HepG2 (cell line): Measurements from ENCODE around the gene SLC11A1. TPM values are rescaled to one million over a fixed set of nuclear protein-coding genes. Genes with fewer than 3 reads are reported as not detected.

Source experiments
- CHCHD3 ChIP-seq: sonication (generic); formaldehyde crosslinking; IDR thresholded peaks from 2 replicates; pipeline ENCODE4 v1.8.0; 2022; ENCODE audit warnings: mild to moderate bottlenecking, missing genetic modification reagents, moderate library complexity
- ELF4 ChIP-seq: sonication (generic); formaldehyde crosslinking; IDR thresholded peaks from 2 replicates; pipeline ENCODE4 v1.5.0; 2020; ENCODE audit warnings: missing genetic modification reagents, mild to moderate bottlenecking, moderate library complexity, borderline replicate concordance
- EP300 ChIP-seq, 3 experiments: sonication (generic) in 1 of 3; formaldehyde crosslinking in 1 of 3; IDR thresholded peaks; 2 replicates each; pipeline versions ENCODE4 v1.5.1 to v1.6.1; 2011 to 2020; ENCODE audit warnings: low read depth in 2 of 3, low read length in 2 of 3, borderline replicate concordance in 1 of 3, improper control_type of control experiment in 1 of 3, mild to moderate bottlenecking in 1 of 3, missing genetic modification reagents in 1 of 3, moderate library complexity in 1 of 3
- HNRNPK ChIP-seq: fragments of 200-400 bp; formaldehyde crosslinking; IDR thresholded peaks from 2 replicates; pipeline ENCODE4 v1.6.1; 2018; ENCODE audit warnings: low read length, low read depth, moderate library complexity, mild to moderate bottlenecking; ENCODE audit not compliant: poor library complexity, severe bottlenecking
- KAT7 ChIP-seq: IDR thresholded peaks from 2 replicates; pipeline ENCODE4 v1.6.1; 2018; ENCODE audit warnings: borderline replicate concordance, missing compliant biosample characterization
- KMT2B ChIP-seq: IDR thresholded peaks from 2 replicates; pipeline ENCODE4 v1.6.1; 2016; ENCODE audit warnings: missing genetic modification reagents, missing compliant biosample characterization
- LCORL ChIP-seq, 2 experiments: fragments of 450-650 bp in 1 of 2; sonication (generic) in 1 of 2; formaldehyde crosslinking in 1 of 2; IDR thresholded peaks; 2 replicates each; pipeline versions ENCODE4 v1.5.0 to v1.6.1; 2017 to 2020; ENCODE audit warnings: antibody characterized with exemption in 1 of 2, missing genetic modification reagents in 1 of 2
- MEIS2 ChIP-seq: sonication (generic); formaldehyde crosslinking; IDR thresholded peaks from 2 replicates; pipeline ENCODE4 v1.9.0; 2021; ENCODE audit warnings: mild to moderate bottlenecking, missing genetic modification reagents
- MTA1 ChIP-seq: sonication (generic); formaldehyde crosslinking; IDR thresholded peaks from 2 replicates; pipeline ENCODE4 v1.4.0; 2020; ENCODE audit warnings: missing genetic modification reagents, mild to moderate bottlenecking, borderline replicate concordance
- MTF1 ChIP-seq: sonication (generic); formaldehyde crosslinking; IDR thresholded peaks from 2 replicates; pipeline ENCODE4 v1.5.0; 2020; ENCODE audit warnings: missing genetic modification reagents
- PHB2 ChIP-seq: fragments of 450-650 bp; IDR thresholded peaks from 2 replicates; pipeline ENCODE4 v1.6.1; 2018; ENCODE audit not compliant: partially characterized antibody
- POGK ChIP-seq: sonication (generic); formaldehyde crosslinking; conservative IDR thresholded peaks from 2 replicates; pipeline ENCODE4 v1.8.0; 2022; ENCODE audit warnings: mild to moderate bottlenecking, moderate library complexity, missing genetic modification reagents
- RXRB ChIP-seq: IDR thresholded peaks from 2 replicates; pipeline ENCODE4 v1.6.1; 2016; ENCODE audit warnings: borderline replicate concordance, missing genetic modification reagents, missing compliant biosample characterization
- SALL2 ChIP-seq: sonication (generic); formaldehyde crosslinking; IDR thresholded peaks from 2 replicates; pipeline ENCODE4 v1.8.1; 2023; ENCODE audit warnings: mild to moderate bottlenecking, missing genetic modification reagents, inconsistent platforms
- SAP130 ChIP-seq: IDR thresholded peaks from 2 replicates; pipeline ENCODE4 v1.6.1; 2016; ENCODE audit warnings: low read depth
- SNAI1 ChIP-seq: sonication (generic); formaldehyde crosslinking; IDR thresholded peaks from 2 replicates; pipeline ENCODE4 v1.5.0; 2020; ENCODE audit warnings: mild to moderate bottlenecking, missing genetic modification reagents, borderline replicate concordance
- TCF7 ChIP-seq: sonication (generic); IDR thresholded peaks from 2 replicates; pipeline ENCODE4 v1.6.1; 2016; ENCODE audit warnings: antibody characterized with exemption, low read depth
- THRA ChIP-seq: sonication (generic); formaldehyde crosslinking; IDR thresholded peaks from 2 replicates; pipeline ENCODE4 v1.4.0; 2020; ENCODE audit warnings: missing genetic modification reagents, borderline replicate concordance
- YEATS4 ChIP-seq: sonication (generic); formaldehyde crosslinking; IDR thresholded peaks from 2 replicates; pipeline ENCODE4 v1.4.0; 2020; ENCODE audit warnings: missing genetic modification reagents, borderline replicate concordance
- ZBTB33 ChIP-seq: sonication (generic); formaldehyde crosslinking; IDR thresholded peaks from 2 replicates; pipeline ENCODE4 v1.4.0; 2020; ENCODE audit warnings: missing genetic modification reagents
- ZMYM2 ChIP-seq: sonication (generic); formaldehyde crosslinking; IDR thresholded peaks from 2 replicates; pipeline ENCODE4 v1.8.0; 2022; ENCODE audit warnings: mild to moderate bottlenecking, missing genetic modification reagents
- ZNF713 ChIP-seq: sonication (generic); formaldehyde crosslinking; IDR thresholded peaks from 2 replicates; pipeline ENCODE4 v1.4.0; 2020; ENCODE audit warnings: mild to moderate bottlenecking, missing genetic modification reagents
- ZNF720 ChIP-seq: sonication (generic); formaldehyde crosslinking; IDR thresholded peaks from 2 replicates; pipeline ENCODE4 v1.4.0; 2020; ENCODE audit warnings: missing genetic modification reagents
- ZNF850 ChIP-seq: sonication (generic); formaldehyde crosslinking; conservative IDR thresholded peaks from 2 replicates; pipeline ENCODE4 v1.9.0; 2021; ENCODE audit warnings: mild to moderate bottlenecking, missing genetic modification reagents
- polyA plus RNA-seq, 8 experiments: library from polyadenylated mRNA; depleted of rRNA in 3 of 8; stranded (reverse) in 7 of 8; unstranded in 1 of 8; fragments of >200 nt; fragmentation: Illumina TruSeq in 4 of 8; extraction: Trizol in 4 of 8; gene quantifications; 2 replicates each; pipeline versions ENCODE4 v1.2.1 to v1.2.3, GENCODE V29; 2011 to 2016; ENCODE audit warnings: low read depth in 4 of 8, missing spikeins in 1 of 8, mixed read lengths in 1 of 8; ENCODE audit not compliant: insufficient read depth in 1 of 8
- total RNA-seq, 5 experiments: library from RNA; depleted of rRNA; stranded (reverse); fragments of >200 nt; fragmentation: Illumina TruSeq; extraction: Trizol; gene quantifications; 2 replicates each; pipeline ENCODE4 v1.2.3, GENCODE V29; 2016; ENCODE audit warnings: low read depth in 1 of 5

Gene SLC11A1
- total and polyA plus RNA-seq, 2 of the 13 experiments (the other 11 are each of a cell fraction or from before 2014, with no cell fraction given) = 0.33 to 2.3 TPM

- peak; percentile 71; the same call in 1 of the 2 replicates for TF ChIP-seq ZBTB33 (CRISPR knock-in tag)
- TF ChIP-seq ZMYM2 (CRISPR knock-in tag) = peak; percentile 92
- peak; percentile 96 for TF ChIP-seq POGK (CRISPR knock-in tag)
- TF ChIP-seq ZNF713 (CRISPR knock-in tag) = no peak
- peak; percentile 94 for TF ChIP-seq KAT7 (CRISPR knock-in tag)
- peak; percentile 84; the same call in 1 of the 2 replicates for TF ChIP-seq THRA (CRISPR knock-in tag)
- peak; percentile 93 for TF ChIP-seq YEATS4
- TF ChIP-seq CHCHD3 = no peak
- no peak for TF ChIP-seq MTF1 (CRISPR knock-in tag)
- TF ChIP-seq TCF7 = 0 out of 2 replicates have a peak, but pooled peaks have one; percentile 40
- TF ChIP-seq HNRNPK = no peak
- peak; percentile 95 for TF ChIP-seq MTA1 (CRISPR knock-in tag)
- peak; percentile 91; the same call in 1 of the 2 replicates for TF ChIP-seq SALL2
- no peak for TF ChIP-seq ZNF720
- TF ChIP-seq PHB2 = no peak
- TF ChIP-seq ZNF850 (CRISPR knock-in tag) = no peak
- TF ChIP-seq RXRB = peak; percentile 96
- peak; percentile 99 for TF ChIP-seq SAP130
- 0 out of 2 replicates have a peak, but pooled peaks have one; percentile 63 for TF ChIP-seq ELF4 (CRISPR knock-in tag)
- peak; percentile 72 for TF ChIP-seq MEIS2 (CRISPR knock-in tag)
- TF ChIP-seq SNAI1 (CRISPR knock-in tag) = 0 out of 2 replicates have a peak, but pooled peaks have one; percentile 15
- peak; percentile 75 for TF ChIP-seq KMT2B (CRISPR knock-in tag)
- TF ChIP-seq LCORL (IDR thresholded peaks at IDR 0.05) = no peak
- TF ChIP-seq LCORL (CRISPR knock-in tag; IDR thresholded peaks at IDR 0.05) = peak; percentile 98
- TF ChIP-seq EP300 (IDR thresholded peaks at IDR 0.05; ENCODE audit: low read depth in 2 of 2, low read length in 2 of 2) = peak; percentile 49 to 94; a peak in 3 of 4 replicates
- TF ChIP-seq EP300 (CRISPR knock-in tag; IDR thresholded peaks at IDR 0.05; ENCODE audit: borderline replicate concordance) = peak; percentile 74; the same call in 1 of the 2 replicates
These were observed 62.8 kb downstream of the SLC11A1 start (continued) for GRCh38 chr2:218444692-218445357.
